B cell (primary cell): ENCODE results near the gene ZIC4.

Source experiments
- EZH2 ChIP-seq: IDR thresholded peaks from 2 replicates; pipeline ENCODE4 v1.6.1; 2012; ENCODE audit warnings: borderline replicate concordance, low read depth, mild to moderate bottlenecking, moderate library complexity, low read length; ENCODE audit not compliant: insufficient read depth, poor library complexity, severe bottlenecking
- TF ChIP-seq, protein P1 (sequence below): fragments of 200-600 bp; IDR thresholded peaks from one replicate; pipeline ENCODE4 v1.8.0; 2022; ENCODE audit warnings: antibody characterized with exemption, mild to moderate bottlenecking

DNA sequence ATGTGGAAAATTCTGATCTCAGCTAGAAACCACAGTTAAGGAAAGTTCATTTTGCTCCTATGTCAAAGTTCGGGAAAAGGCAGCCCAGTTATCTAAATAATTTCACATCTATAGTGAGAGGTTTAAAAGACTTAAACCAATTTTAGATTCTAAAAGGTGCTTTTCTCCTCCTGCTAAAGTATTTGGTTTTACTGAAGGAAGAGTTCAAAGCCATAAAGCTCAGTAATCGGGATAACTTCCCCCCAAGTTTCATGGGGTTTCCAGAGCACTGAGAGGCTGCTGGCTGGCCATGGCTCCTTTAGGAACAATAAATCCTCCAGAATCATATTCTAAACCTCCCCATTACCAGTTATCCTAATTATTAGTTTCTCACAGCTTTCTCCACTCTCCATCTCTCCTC lies 38.2 kb downstream of the ZIC4 start:
- TF ChIP-seq, protein P1, sequence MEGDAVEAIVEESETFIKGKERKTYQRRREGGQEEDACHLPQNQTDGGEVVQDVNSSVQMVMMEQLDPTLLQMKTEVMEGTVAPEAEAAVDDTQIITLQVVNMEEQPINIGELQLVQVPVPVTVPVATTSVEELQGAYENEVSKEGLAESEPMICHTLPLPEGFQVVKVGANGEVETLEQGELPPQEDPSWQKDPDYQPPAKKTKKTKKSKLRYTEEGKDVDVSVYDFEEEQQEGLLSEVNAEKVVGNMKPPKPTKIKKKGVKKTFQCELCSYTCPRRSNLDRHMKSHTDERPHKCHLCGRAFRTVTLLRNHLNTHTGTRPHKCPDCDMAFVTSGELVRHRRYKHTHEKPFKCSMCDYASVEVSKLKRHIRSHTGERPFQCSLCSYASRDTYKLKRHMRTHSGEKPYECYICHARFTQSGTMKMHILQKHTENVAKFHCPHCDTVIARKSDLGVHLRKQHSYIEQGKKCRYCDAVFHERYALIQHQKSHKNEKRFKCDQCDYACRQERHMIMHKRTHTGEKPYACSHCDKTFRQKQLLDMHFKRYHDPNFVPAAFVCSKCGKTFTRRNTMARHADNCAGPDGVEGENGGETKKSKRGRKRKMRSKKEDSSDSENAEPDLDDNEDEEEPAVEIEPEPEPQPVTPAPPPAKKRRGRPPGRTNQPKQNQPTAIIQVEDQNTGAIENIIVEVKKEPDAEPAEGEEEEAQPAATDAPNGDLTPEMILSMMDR, result no peak
- no peak for TF ChIP-seq EZH2
